Breast epithelium (tissue), 3 donors: Measurements from ENCODE around the gene CHRNE.

Experiments
- CTCF ChIP-seq, 3 donors: fragments of 450-650 bp; IDR thresholded peaks; one replicate each; pipeline ENCODE4 v1.5.1; 2016 to 2017; ENCODE audit warnings: antibody characterized with exemption in 3 of 3, mild to moderate bottlenecking in 3 of 3, moderate library complexity in 3 of 3
- POLR2AphosphoS5 ChIP-seq, 3 donors: sonication (generic); formaldehyde crosslinking; IDR thresholded peaks; one replicate each; pipeline ENCODE4 v1.6.1; 2017; ENCODE audit warnings: antibody characterized with exemption in 3 of 3

DNA sequence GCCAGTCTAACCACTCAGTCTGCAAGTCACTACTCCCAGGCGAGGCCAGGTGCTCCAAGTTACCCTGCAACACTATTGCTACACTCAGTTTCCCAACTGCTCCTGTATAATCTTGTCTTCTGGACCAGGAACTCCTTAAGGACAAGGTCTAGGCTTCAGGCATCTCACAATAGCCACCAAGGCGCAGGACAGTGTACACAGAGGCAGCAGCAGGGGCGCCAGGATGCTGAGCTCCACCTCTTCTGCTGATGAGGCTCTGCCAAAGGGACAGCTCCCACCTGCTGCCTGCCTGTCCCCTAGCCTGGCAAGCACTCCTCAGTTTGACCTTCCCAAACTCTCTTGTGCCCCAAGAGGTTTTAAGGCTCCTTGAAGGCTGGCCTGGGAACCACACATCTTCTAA lies 33.5 kb upstream of the CHRNE start:
- TF ChIP-seq CTCF (IDR thresholded peaks at IDR 0.05) = no peak
- TF ChIP-seq POLR2AphosphoS5 (IDR thresholded peaks at IDR 0.05) = no peak
